NCI-H128 (cell line): ENCODE data around the gene GPC6.

Source experiments
- DNase-seq: peaks from one replicate; lab custom pipeline; 2025; ENCODE audit not compliant: unreplicated experiment; lab: John Stamatoyannopoulos, UW

GPC6 gene

GRCh38 chr13:94014461-94014860, 787.9 kb downstream of the GPC6 start:
- no peak for DNase-seq

GRCh38 chr13:94020426-94020825, 793.8 kb downstream of the GPC6 start:
- no peak for DNase-seq

- DNase-seq = no peak
Observed at GRCh38 chr13:94020833-94021232, 794.2 kb downstream of the GPC6 start.

- no peak for DNase-seq
Observed at GRCh38 chr13:94028234-94028633, 801.6 kb downstream of the GPC6 start.

- DNase-seq = no peak
Observed at GRCh38 chr13:94028650-94029049, 802.0 kb downstream of the GPC6 start.

- DNase-seq = no peak
Observed at GRCh38 chr13:94030415-94031119, 804.0 kb downstream of the GPC6 start.

GRCh38 chr13:94031609-94032008, 805.0 kb downstream of the GPC6 start:
- DNase-seq = no peak

GRCh38 chr13:94033098-94033497, 806.5 kb downstream of the GPC6 start:
- DNase-seq = no peak

- no peak for DNase-seq
Observed at GRCh38 chr13:94033830-94034642, 807.4 kb downstream of the GPC6 start.

GRCh38 chr13:94050039-94050438, 823.4 kb downstream of the GPC6 start:
- no peak for DNase-seq

GRCh38 chr13:94050686-94051085, 824.1 kb downstream of the GPC6 start:
- no peak for DNase-seq

- no peak for DNase-seq
Observed at GRCh38 chr13:94053986-94054593, 827.5 kb downstream of the GPC6 start.

- no peak for DNase-seq
Observed at GRCh38 chr13:94056362-94056990, 829.9 kb downstream of the GPC6 start.

GRCh38 chr13:94057618-94058186, 831.1 kb downstream of the GPC6 start:
- no peak for DNase-seq

- DNase-seq = no peak
Observed at GRCh38 chr13:94058821-94059360, 832.3 kb downstream of the GPC6 start.

- DNase-seq = no peak
Observed at GRCh38 chr13:94061301-94061700, 834.7 kb downstream of the GPC6 start.

- no peak for DNase-seq
Observed at GRCh38 chr13:94063096-94063495, 836.5 kb downstream of the GPC6 start.

- no peak for DNase-seq
Observed at GRCh38 chr13:94063848-94064247, 837.2 kb downstream of the GPC6 start.

GRCh38 chr13:94065741-94066140, 839.1 kb downstream of the GPC6 start:
- DNase-seq = no peak

GRCh38 chr13:94073007-94073744, 846.6 kb downstream of the GPC6 start:
- DNase-seq = no peak
